HEK293 (cell line): Measurements from ENCODE around the gene ANXA4.

Experiments used
- GLIS2 ChIP-seq: fragments of 450-650 bp; formaldehyde crosslinking; IDR thresholded peaks from 2 replicates; pipeline ENCODE4 v1.5.1; 2016; ENCODE audit warnings: missing biosample characterization, missing genetic modification characterization
- KLF16 ChIP-seq: fragments of 450-650 bp; formaldehyde crosslinking; IDR thresholded peaks from 2 replicates; pipeline ENCODE4 v1.5.1; 2017; ENCODE audit warnings: missing biosample characterization, missing genetic modification characterization
- KLF7 ChIP-seq: fragments of 450-650 bp; formaldehyde crosslinking; IDR thresholded peaks from 2 replicates; pipeline ENCODE4 v1.5.1; 2016; ENCODE audit warnings: missing biosample characterization, missing genetic modification characterization, borderline replicate concordance
- KLF8 ChIP-seq: fragments of 450-650 bp; formaldehyde crosslinking; IDR thresholded peaks from 2 replicates; pipeline ENCODE4 v1.5.1; 2016; ENCODE audit warnings: missing biosample characterization, missing genetic modification characterization
- OVOL3 ChIP-seq: fragments of 450-650 bp; formaldehyde crosslinking; IDR thresholded peaks from 2 replicates; pipeline ENCODE4 v1.5.1; 2016; ENCODE audit warnings: missing biosample characterization, missing genetic modification characterization
- PBX3 ChIP-seq: sonication (generic); formaldehyde crosslinking; IDR thresholded peaks from 2 replicates; pipeline ENCODE4 v1.8.1; 2022; ENCODE audit warnings: mild to moderate bottlenecking, moderate library complexity, missing genetic modification reagents
- PRDM10 ChIP-seq: fragments of 450-650 bp; formaldehyde crosslinking; IDR thresholded peaks from 2 replicates; pipeline ENCODE4 v1.5.1; 2016; ENCODE audit warnings: missing biosample characterization, missing genetic modification characterization
- PRDM6 ChIP-seq: fragments of 450-650 bp; formaldehyde crosslinking; IDR thresholded peaks from 2 replicates; pipeline ENCODE4 v1.5.1; 2017; ENCODE audit warnings: missing biosample characterization, missing genetic modification characterization
- SCRT1 ChIP-seq: fragments of 450-650 bp; formaldehyde crosslinking; IDR thresholded peaks from 2 replicates; pipeline ENCODE4 v1.5.1; 2016; ENCODE audit warnings: missing biosample characterization, missing genetic modification characterization, borderline replicate concordance
- SETDB1 ChIP-seq: IDR thresholded peaks from one replicate; pipeline ENCODE4 v1.6.1; 2017; ENCODE audit warnings: mild to moderate bottlenecking, low read length, moderate library complexity, mixed read lengths; ENCODE audit not compliant: insufficient read length
- SP7 ChIP-seq: fragments of 450-650 bp; formaldehyde crosslinking; IDR thresholded peaks from 2 replicates; pipeline ENCODE4 v1.5.1; 2016; ENCODE audit warnings: missing biosample characterization, missing genetic modification characterization
- YY1 ChIP-seq: fragments of 450-650 bp; formaldehyde crosslinking; IDR thresholded peaks from 2 replicates; pipeline ENCODE4 v1.5.1; 2018; ENCODE audit warnings: missing biosample characterization, missing genetic modification characterization
- ZNF280D ChIP-seq: fragments of 450-650 bp; formaldehyde crosslinking; IDR thresholded peaks from 2 replicates; pipeline ENCODE4 v1.5.1; 2016; ENCODE audit warnings: missing biosample characterization, missing genetic modification characterization
- ZNF335 ChIP-seq: fragments of 450-650 bp; formaldehyde crosslinking; conservative IDR thresholded peaks from 2 replicates; pipeline ENCODE4 v1.5.1; 2016; ENCODE audit warnings: missing biosample characterization, missing genetic modification characterization
- ZNF366 ChIP-seq: fragments of 450-650 bp; formaldehyde crosslinking; conservative IDR thresholded peaks from 2 replicates; pipeline ENCODE4 v1.5.1; 2016; ENCODE audit warnings: missing biosample characterization, missing genetic modification characterization
- ZNF391 ChIP-seq: fragments of 450-650 bp; formaldehyde crosslinking; IDR thresholded peaks from 2 replicates; pipeline ENCODE4 v1.5.1; 2016; ENCODE audit warnings: low read depth, missing biosample characterization, missing genetic modification characterization, borderline replicate concordance
- ZNF544 ChIP-seq: fragments of 450-650 bp; formaldehyde crosslinking; IDR thresholded peaks from 2 replicates; pipeline ENCODE4 v1.5.0; 2017; ENCODE audit warnings: missing biosample characterization, missing genetic modification characterization
- ZNF549 ChIP-seq: fragments of 450-650 bp; IDR thresholded peaks from 2 replicates; pipeline ENCODE4 v1.5.1; 2018; ENCODE audit warnings: missing biosample characterization, missing genetic modification characterization, mild to moderate bottlenecking, inconsistent platforms, moderate library complexity
- ZNF707 ChIP-seq: fragments of 450-650 bp; formaldehyde crosslinking; IDR thresholded peaks from 2 replicates; pipeline ENCODE4 v1.5.1; 2016; ENCODE audit warnings: missing biosample characterization, missing genetic modification characterization
- ZNF768 ChIP-seq: fragments of 450-650 bp; formaldehyde crosslinking; IDR thresholded peaks from 2 replicates; pipeline ENCODE4 v1.5.1; 2018; ENCODE audit warnings: missing biosample characterization, mild to moderate bottlenecking, missing genetic modification characterization
- ZNF843 ChIP-seq: fragments of 450-650 bp; formaldehyde crosslinking; IDR thresholded peaks from 2 replicates; pipeline ENCODE4 v1.5.1; 2016; ENCODE audit warnings: missing biosample characterization, missing genetic modification characterization
- TF ChIP-seq, protein P1 (sequence below): fragments of 450-650 bp; formaldehyde crosslinking; conservative IDR thresholded peaks from 2 replicates; pipeline ENCODE4 v1.5.1; 2016; ENCODE audit warnings: low read depth, missing biosample characterization, missing genetic modification characterization

The ANXA4 gene

DNA sequence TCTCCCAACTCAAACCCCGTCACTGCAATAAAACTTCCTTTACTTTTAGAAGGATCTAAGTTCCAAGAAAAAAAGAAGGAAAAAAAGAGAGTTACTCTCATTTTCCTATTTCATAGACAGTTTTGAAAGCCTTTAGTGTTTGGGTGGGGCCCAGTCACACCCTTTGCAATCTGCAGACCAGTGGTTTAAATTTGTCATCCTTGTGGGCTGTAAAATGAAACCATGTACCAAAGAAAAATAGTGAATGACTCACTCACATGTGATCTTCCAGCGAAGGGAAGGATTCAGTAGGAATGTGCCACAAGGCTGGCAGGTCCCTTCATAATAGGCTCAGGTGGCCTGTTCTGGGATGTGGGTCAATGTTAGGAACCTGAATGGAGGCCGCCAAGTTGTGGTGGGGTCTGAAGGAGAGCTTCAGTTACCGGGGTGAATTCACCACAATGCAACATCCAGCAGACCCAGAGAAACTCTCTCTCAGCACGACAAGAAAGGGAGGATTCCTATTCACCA is 28.3 kb downstream of the ANXA4 start (continued):
- TF ChIP-seq PRDM10 (tag by site-specific recombination) (peak; percentile 93), ZNF280D (tag by site-specific recombination) (no peak), SP7 (tag by site-specific recombination) (peak; percentile 69), KLF16 (no peak), OVOL3 (tag by site-specific recombination) (no peak), ZNF366 (tag by site-specific recombination) (peak; percentile 80), ZNF544 (no peak), KLF8 (tag by site-specific recombination) (peak; percentile 58; the same call in 1 of the 2 replicates), ZNF549 (tag by site-specific recombination) (no peak), PRDM6 (tag by site-specific recombination) (peak; percentile 73), SCRT1 (tag by site-specific recombination) (no peak), PBX3 (CRISPR knock-in tag) (no peak), ZNF768 (tag by site-specific recombination) (no peak), YY1 (tag by site-specific recombination) (no peak), ZNF843 (tag by site-specific recombination) (no peak), SETDB1 (no peak), KLF7 (tag by site-specific recombination) (no peak), GLIS2 (tag by site-specific recombination) (no peak), ZNF391 (tag by site-specific recombination) (no peak), ZNF707 (tag by site-specific recombination) (no peak), ZNF335 (tag by site-specific recombination) (0 out of 2 replicates have a peak, but pooled peaks have one; percentile 16)
- TF ChIP-seq, protein P1, sequence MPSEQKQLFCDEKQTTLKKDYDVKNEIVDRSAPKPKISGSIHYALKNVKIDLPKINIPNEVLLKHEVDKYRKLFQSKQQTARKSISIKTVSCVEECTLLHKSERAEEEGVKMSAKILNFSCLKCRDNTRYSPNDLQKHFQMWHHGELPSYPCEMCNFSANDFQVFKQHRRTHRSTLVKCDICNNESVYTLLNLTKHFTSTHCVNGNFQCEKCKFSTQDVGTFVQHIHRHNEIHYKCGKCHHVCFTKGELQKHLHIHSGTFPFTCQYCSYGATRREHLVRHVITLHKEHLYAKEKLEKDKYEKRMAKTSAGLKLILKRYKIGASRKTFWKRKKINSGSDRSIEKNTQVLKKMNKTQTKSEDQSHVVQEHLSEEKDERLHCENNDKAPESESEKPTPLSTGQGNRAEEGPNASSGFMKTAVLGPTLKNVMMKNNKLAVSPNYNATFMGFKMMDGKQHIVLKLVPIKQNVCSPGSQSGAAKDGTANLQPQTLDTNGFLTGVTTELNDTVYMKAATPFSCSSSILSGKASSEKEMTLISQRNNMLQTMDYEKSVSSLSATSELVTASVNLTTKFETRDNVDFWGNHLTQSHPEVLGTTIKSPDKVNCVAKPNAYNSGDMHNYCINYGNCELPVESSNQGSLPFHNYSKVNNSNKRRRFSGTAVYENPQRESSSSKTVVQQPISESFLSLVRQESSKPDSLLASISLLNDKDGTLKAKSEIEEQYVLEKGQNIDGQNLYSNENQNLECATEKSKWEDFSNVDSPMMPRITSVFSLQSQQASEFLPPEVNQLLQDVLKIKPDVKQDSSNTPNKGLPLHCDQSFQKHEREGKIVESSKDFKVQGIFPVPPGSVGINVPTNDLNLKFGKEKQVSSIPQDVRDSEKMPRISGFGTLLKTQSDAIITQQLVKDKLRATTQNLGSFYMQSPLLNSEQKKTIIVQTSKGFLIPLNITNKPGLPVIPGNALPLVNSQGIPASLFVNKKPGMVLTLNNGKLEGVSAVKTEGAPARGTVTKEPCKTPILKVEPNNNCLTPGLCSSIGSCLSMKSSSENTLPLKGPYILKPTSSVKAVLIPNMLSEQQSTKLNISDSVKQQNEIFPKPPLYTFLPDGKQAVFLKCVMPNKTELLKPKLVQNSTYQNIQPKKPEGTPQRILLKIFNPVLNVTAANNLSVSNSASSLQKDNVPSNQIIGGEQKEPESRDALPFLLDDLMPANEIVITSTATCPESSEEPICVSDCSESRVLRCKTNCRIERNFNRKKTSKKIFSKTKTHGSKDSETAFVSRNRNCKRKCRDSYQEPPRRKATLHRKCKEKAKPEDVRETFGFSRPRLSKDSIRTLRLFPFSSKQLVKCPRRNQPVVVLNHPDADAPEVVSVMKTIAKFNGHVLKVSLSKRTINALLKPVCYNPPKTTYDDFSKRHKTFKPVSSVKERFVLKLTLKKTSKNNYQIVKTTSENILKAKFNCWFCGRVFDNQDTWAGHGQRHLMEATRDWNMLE (tag by site-specific recombination), result 0 out of 2 replicates have a peak, but pooled peaks have one; percentile 19
